Calu3 (cell line): Measurements from ENCODE around the gene NKD1. TPM values are rescaled to one million over a fixed set of nuclear protein-coding genes. Genes with fewer than 3 reads are reported as not detected.

Experiments used
- BruUV-seq: library from RNA; stranded (reverse); fragments of 400-500 nt; replicated peaks from 2 replicates; lab custom pipeline; 2021; lab: Mats Ljungman, UMichigan
- CTCF ChIA-PET: fragments of 300-600 bp; sonication (Branson Sonifier 250); formaldehyde crosslinking; loops from one replicate; lab custom pipeline; 2022; ENCODE audit warnings: antibody characterized with exemption; lab: Charles Lee
- DNase-seq: peaks from one replicate; pipeline ENCODE4 v3.0.0; 2022
- H3K27ac Mint-ChIP-seq: one replicate; pipeline ENCODE4 v1.8.0; 2022; ENCODE audit warnings: mixed read lengths; ENCODE audit not compliant: unreplicated experiment
- H3K27me3 Mint-ChIP-seq: one replicate; pipeline ENCODE4 v1.8.0; 2022; ENCODE audit warnings: mixed read lengths; ENCODE audit not compliant: unreplicated experiment
- H3K36me3 Mint-ChIP-seq: one replicate; pipeline ENCODE4 v1.8.0; 2022; ENCODE audit warnings: mild to moderate bottlenecking, moderate library complexity, mixed read lengths; ENCODE audit not compliant: insufficient read depth, unreplicated experiment
- H3K4me1 Mint-ChIP-seq: one replicate; pipeline ENCODE4 v1.8.0; 2022; ENCODE audit warnings: mild to moderate bottlenecking, low read depth, mixed read lengths; ENCODE audit not compliant: unreplicated experiment
- H3K4me3 Mint-ChIP-seq: one replicate; pipeline ENCODE4 v1.8.0; 2022; ENCODE audit warnings: mild to moderate bottlenecking, low read depth, moderate library complexity, mixed read lengths; ENCODE audit not compliant: unreplicated experiment
- H3K9me3 Mint-ChIP-seq: one replicate; pipeline ENCODE4 v1.8.0; 2022; ENCODE audit warnings: low read depth, mixed read lengths; ENCODE audit not compliant: unreplicated experiment
- CTCF ChIP-seq: fragments of 200-600 bp; IDR thresholded peaks from one replicate; pipeline ENCODE4 v1.8.0; 2022; ENCODE audit warnings: antibody characterized with exemption; ENCODE audit not compliant: unreplicated experiment
- intact Hi-C: fragments of 100-400 bp; cut with micrococcal nuclease; formaldehyde crosslinking; loops from one replicate; pipeline ENCODE4 v1.10.0; 2022; ENCODE audit not compliant: unreplicated experiment
- total RNA-seq: library from RNA; stranded (reverse); gene quantifications from 2 replicates; pipeline ENCODE4 v1.2.3, GENCODE V29; 2022

The NKD1 gene
- total RNA-seq, 1 experiment from 2014 or later, result 0.31 TPM

- peaks cover 53% of the 10 kb centered on the region for H3K27me3 Mint-ChIP-seq
- DNase-seq, result no peak
- no peak overlapping the region for H3K27ac Mint-ChIP-seq
- no peaks in the 10 kb centered on the region for H3K4me1 Mint-ChIP-seq
- intact Hi-C loops, result no loop called here
- no peaks in the 10 kb centered on the region for H3K36me3 Mint-ChIP-seq
- no peak for TF ChIP-seq CTCF
- CTCF ChIA-PET, result interaction anchor here (0.7 to 0.8 kb wide), 2 partner anchors 10 to 591 kb away, joined by 3 to 5 read pairs; partner anchors contain the start of gene HEATR3
- no peaks in the 10 kb centered on the region for H3K9me3 Mint-ChIP-seq
- BruUV-seq, result no TSS peak
- H3K4me3 Mint-ChIP-seq, result no peak overlapping the region
Measured at GRCh38 chr16:50657241-50657640, 109.0 kb downstream of the NKD1 start.

- H3K36me3 Mint-ChIP-seq, result no peaks in the 10 kb centered on the region
- H3K27me3 Mint-ChIP-seq, result peaks cover 34% of the 10 kb centered on the region
- H3K27ac Mint-ChIP-seq, result no peak overlapping the region
- intact Hi-C loops, result no loop called here
- H3K9me3 Mint-ChIP-seq, result no peaks in the 10 kb centered on the region
- no peak for TF ChIP-seq CTCF
- CTCF ChIA-PET, result no interaction called here
- no TSS peak for BruUV-seq
- H3K4me1 Mint-ChIP-seq, result no peaks in the 10 kb centered on the region
- no peak overlapping the region for H3K4me3 Mint-ChIP-seq
- no peak for DNase-seq
Measured at GRCh38 chr16:50659806-50660205, 111.6 kb downstream of the NKD1 start.

GRCh38 chr16:50662306-50662940 lies 114.2 kb downstream of the NKD1 start:
- intact Hi-C loops, result no loop called here
- TF ChIP-seq CTCF, result no peak
- Mint-ChIP-seq H3K4me3 (no peak overlapping the region), H3K4me1 (peaks cover 12% of the 10 kb centered on the region), H3K9me3 (no peaks in the 10 kb centered on the region), H3K36me3 (no peaks in the 10 kb centered on the region), H3K27me3 (peaks cover 8% of the 10 kb centered on the region), H3K27ac (no peak overlapping the region)
- DNase-seq, result no peak
- no TSS peak for BruUV-seq
- CTCF ChIA-PET, result interaction anchor here (1.2 kb wide), 1 partner anchor 19 kb away, joined by 3 read pairs; no protein-coding TSS in a partner anchor

- TF ChIP-seq CTCF, result no peak
- no peaks in the 10 kb centered on the region for H3K36me3 Mint-ChIP-seq
- no peak overlapping the region for H3K27ac Mint-ChIP-seq
- no peaks in the 10 kb centered on the region for H3K27me3 Mint-ChIP-seq
- H3K4me3 Mint-ChIP-seq, result no peak overlapping the region
- intact Hi-C loops, result no loop called here
- CTCF ChIA-PET, result interaction anchor here (1.2 to 7.0 kb wide), 3 partner anchors 77 to 290 kb away, joined by 3 to 70 read pairs (median 18); partner anchors contain the start of gene CYLD
- peaks cover 30% of the 10 kb centered on the region for H3K4me1 Mint-ChIP-seq
- no TSS peak for BruUV-seq
- DNase-seq, result no peak
- H3K9me3 Mint-ChIP-seq, result no peaks in the 10 kb centered on the region
Measured at GRCh38 chr16:50664270-50664669, 116.1 kb downstream of the NKD1 start.
